HPDE6-E6E7 (cell line): ENCODE measurements around the gene KRR1.

Source experiments
- DNase-seq: peaks from one replicate; pipeline ENCODE4 v3.0.0; 2011; ENCODE audit warnings: missing footprints; ENCODE audit errors: extremely low spot score

The KRR1 gene

DNA sequence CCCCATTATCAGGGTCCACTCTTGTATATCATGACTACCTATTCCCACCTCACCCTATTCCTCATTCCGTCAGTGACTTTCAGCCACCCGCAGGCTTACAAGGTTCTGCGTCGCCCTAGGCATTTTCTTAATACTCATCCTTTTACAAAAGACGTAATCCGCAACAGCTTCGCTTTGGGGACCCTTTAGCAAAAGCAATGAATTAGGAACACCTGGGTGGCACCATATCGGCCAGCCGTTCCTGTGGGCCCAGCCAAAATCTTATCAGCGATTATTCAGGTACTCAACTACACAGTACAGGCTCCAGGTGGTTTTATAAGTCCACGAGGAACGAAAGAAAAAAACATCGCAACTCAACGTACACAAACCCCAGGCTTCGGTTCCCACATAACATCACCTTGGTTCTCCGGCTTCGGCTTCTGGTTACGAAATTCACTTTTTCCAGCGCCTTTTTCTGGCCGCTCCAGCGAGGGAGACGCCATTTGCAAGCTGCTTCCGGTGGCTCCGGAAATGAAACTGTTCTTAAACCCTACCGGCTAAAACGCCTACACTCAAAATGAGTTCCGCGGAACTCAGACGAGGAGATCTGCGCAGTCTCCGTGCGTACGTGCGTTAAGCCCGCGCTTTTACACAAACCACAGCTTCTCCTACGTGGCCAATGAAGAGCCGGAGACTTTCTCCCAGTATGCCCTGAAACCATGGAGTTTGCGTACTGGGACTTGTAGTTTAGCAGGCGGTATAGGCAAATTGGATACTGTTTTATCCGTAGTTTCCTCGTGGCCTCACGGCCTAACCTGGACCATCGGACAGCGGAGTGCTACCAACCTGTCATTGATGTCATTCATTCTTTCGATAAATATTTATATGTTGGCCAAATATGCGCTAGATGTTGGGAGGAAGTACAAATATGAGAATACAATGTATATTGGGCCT, at the start of gene KRR1:
Gene KRR1, minus strand, starts transcription at position 494 of the 933 bp plus-strand sequence. Its CDS starts 12 bp downstream, at position 482.
- peak; percentile 86 for DNase-seq

DNA sequence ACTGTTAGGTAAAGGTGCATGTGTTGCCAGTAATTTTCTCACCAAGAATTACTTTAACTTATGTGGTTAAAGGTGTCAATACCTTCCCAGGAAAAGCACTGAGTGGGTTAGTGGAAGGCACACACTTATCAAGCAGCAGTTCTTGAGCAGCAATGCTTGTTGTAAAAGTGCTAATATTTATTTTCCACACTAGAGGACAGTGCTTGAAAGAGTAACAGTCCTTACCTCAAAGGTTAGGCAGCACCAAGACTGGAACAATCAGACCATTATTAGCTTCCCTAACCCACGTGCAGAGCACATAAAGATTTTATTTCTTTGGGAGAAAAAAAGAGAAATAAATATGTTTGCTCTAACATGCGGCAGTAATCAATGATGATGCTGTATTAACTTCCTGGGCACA, 48.8 kb upstream of the KRR1 start:
- no peak for DNase-seq

DNA sequence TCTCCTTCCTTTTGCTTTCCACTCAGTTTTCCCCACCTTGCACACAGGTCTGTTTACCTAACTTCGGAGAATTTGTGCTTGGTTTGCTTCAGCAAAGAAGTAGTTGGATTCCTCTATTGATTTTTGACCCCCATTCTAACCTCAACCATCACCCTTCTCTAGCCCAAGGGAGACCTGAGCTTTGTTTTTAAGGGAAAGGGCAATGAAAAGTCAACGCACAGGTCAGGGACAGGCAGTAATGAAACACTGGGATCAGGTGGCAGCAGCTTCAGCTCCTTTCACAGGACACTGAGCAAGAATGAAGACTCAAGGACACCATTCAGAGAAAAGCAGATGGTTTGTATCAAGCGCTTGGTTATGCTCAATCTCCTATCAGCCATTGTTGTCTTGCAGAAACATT, 46.9 kb upstream of the KRR1 start:
- no peak for DNase-seq

DNA sequence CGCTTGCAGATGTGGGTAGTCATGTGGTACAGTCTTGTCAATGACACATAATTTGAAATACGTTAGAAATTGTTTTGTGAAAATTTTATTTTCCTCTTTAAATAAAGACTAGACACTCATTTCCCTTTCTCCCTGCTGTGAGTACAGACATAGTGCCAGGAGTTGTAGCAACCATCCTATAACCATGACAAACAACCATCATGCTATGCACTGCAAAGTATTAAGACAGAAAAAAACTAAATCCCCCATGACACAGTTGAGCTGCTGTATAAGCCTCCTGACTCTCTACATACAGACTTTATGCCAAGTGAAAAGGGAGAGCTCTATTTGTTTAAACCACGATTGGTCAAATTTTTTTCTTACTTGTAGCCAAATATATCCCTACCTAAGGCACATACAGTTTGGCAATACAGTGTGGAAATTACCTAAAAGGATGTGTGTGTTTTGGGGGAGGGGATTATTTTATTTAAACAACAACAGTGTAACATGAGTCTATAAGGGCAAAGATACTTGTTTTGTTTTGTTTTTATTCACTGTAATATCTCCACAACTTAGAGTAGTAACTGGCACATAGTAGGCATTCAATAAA, 45.0 kb upstream of the KRR1 start:
- DNase-seq: no peak

DNA sequence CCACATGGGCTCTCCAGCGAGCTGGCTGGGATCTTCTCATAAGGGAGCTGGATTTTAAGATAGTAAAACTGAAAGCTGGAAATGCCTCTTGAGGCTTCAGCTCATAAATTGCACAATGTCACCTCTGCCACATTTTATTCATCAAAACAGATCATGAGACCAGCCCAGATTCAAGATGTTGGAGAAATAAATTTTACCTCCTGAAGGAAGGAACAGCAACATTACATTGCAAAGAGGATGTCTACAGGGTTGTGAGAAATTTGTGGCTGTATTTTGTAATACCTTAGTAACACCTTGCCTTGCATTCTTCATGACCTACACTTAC, 43.1 kb upstream of the KRR1 start:
- no peak for DNase-seq

DNA sequence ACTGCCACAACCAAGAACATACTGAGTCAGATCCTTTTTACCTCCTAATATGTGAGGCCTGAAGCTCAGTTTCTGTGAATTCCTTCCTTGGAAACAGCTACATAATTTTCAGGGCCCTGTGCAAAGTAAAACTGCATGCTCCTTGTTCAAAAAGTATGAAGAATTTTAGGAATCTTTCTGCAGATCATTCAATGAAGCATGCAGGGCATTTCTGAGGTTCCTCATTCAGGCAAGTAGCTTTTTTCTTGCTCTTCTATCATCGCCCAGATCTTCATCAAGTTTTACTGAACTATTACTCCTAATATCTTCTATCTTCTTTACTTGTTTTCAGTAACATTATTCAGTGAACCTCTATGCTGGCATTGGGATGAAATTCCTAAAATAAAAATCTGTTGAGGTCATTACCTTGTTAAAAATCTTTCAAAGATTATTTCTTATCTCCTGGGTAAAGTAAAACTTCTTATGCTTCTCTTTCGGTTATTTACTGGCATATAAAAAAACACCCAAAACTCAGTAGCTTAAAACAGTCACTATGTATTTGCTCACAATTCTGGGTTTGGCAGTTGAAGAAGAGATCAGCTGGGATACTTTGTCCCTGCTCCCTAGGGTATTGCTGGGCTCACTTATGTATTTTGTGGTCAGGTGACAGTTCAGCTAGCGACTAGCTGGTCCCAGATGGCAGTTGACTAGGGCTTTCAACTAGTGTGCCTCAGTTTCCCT, 42.6 kb upstream of the KRR1 start:
- no peak for DNase-seq

DNA sequence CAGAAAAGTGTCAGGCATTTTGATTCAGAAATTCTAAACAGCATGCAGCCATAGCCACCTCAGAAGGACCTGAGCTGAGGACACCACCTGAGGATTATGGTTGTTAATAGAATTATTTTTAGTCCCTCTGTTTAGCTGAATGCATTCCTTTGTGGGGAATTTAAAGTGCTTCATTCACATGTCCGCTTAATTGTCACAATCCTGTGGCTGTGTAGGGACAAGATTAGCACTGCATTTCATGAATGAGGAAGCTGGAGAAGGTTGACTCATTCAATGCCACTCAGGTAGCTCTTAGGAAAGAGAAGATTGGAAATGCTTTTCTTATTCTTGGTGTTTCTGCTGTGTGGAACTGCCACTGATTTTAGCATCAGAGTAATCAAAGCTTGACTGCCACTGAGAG, 42.0 kb upstream of the KRR1 start:
- DNase-seq: no peak

DNA sequence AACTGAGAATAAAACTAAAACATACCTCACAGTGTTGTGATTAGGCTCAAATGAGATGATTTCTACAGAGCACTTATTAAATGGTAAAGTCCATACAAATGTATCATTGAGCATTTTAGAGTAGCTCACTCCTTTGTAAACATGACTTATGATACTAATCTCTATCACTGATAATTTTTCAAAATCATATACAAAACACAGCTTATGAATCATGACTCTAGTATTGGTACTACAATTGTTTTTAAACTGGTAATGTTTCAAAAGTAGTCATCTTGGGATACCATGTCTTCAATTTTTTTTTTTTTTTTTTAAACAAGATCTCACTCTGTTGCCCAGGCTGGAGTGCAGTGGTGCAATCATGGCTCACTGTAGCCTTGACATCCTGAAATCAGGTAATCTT, 40.1 kb upstream of the KRR1 start:
- no peak for DNase-seq

DNA sequence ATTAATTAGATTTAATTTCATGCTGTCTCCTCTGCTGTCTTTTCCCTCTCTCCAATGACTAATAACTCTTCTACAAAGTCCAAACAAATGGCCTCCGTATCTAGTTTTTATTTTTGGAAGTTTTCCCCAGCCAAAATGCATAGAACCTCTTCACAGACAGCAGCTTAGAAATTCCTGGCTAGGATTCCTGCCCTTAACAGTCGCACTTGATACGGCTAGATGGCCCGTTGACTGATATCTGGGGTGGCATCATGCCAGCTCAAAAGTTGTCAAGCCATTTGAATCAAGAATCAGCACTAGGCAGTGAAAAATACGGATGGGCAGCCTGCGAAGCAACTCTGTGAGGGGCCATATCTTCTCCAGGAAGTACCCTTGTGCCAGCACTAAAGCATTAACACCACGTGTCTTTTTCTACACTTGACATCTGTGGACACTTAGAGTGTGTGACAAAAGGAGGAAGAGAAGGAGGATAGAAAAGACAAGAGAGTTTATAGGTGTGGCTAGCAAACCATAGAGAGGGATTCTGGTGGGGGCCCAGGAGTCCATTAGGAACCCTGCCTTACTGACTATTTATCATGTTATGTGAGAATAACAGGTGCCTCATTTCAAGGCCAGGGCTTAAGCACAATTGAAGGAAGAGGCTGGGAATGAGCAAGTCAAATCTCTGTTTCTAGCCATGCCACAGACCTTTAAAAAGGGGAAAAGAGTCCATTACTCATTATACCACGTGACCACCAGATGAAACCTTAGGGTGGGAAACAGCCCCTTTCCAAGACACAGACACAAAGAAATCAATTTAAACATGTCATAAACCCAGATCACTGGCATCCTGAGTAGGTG, 39.2 kb upstream of the KRR1 start:
- DNase-seq: no peak

DNA sequence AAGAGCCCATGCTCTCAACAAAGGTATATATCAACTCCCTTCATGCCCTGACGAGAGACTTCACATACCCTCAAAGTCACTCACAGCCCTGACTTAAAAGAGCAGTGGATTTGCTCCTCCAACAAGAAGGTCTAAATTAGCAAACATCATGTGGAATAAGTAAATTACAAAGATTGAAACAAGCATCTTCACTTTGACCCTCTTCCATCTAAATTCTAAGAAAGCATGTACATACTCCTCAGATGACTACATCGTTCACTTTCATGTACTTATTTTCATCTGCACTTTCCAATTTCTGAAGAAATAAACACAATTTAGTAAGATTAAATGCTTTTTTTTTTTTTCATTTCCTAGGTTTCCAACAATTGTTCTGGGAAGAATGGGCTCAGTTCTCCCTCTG, 38.6 kb upstream of the KRR1 start:
- DNase-seq: no peak

DNA sequence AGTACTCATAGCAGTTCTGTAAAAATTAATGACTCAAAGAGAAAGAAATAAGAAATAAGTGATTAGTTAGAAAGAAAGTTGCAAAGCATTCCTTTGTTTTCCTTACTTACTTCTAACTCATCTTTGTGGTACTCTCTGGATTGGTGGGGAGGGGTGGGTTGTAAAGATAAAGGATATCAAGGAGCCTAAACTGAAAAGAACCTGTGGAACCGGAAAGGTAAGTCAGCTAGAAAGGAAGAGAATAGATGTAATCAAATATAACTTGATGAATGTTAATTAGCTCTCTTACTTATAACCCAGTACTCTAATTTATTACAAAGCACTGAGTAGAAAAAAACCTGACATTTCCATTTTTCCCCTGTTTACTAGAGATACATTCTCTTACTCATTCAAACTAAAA, 37.5 kb upstream of the KRR1 start:
- DNase-seq: no peak

DNA sequence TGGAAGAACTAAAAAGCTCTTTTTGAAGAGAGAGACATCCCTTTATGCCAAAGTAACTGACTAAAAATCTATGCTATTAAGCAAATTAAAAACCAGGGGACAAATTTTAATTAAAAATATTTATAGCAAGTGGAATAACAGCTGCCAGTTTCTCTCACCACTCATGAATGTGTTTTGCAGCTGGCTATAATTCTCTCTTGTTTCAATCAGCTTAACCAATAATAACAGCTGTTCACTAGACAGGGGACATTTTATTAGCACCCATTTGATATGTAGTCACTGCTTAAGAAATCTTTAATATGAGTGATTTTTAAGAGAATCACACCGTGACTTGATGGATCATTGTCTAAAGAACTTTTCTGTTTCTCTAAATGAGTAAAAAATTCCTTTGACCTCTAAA, 34.2 kb upstream of the KRR1 start:
- no peak for DNase-seq

DNA sequence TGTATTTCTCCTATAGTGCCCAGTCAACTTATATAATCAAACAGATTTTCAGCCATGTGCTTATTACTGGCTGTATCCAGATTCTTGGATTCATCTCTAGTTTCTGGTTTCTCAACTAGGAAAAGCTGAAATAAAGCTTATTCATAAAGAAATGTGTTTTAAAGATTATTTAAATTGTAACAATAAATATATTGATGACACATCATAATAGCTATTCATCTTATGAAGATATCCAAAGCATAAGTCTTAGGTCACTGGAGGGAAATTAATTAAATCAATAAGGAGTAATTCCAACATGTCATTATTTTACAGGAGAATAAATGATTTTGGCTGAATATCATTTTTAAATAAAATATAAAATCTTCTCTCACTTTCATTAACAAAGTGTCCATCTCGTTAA, 32.1 kb upstream of the KRR1 start:
- DNase-seq: no peak

DNA sequence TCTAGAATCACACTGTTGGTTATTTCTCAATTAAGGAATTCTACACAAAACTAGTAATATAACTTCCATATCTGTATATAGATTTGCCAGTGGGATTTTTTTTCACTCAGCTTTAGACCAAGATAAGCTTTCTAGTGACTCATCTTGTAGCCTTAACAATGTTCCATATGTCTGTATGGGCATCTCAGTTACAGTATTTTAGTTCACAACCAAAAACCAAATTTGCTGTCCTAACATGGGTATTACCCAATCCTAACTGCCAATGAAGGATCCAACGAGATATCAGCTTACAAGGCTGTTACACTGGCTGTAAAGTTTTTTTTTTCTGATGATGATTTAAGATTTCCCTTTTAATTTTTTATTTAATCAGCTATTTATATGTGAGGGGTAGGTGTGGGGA, 31.5 kb upstream of the KRR1 start:
- no peak for DNase-seq

DNA sequence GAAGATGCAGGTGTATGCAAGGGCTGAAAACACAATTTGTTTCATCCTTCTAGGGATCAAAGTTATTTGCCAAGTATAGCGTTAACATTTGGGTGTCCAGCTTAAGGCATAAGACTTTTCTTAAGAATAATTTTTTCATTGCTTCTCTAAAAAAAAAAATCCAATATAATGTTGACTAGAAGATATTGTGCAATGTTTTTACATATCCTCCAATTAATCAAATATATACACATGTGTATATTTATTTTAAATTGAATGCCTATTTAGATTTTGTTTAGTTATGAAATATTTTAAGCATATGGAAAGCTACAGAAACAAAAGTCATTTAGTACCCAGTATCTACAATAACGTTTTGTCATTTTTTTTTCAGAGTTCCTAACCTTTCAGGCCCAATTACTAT, 28.5 kb upstream of the KRR1 start:
- no peak for DNase-seq

DNA sequence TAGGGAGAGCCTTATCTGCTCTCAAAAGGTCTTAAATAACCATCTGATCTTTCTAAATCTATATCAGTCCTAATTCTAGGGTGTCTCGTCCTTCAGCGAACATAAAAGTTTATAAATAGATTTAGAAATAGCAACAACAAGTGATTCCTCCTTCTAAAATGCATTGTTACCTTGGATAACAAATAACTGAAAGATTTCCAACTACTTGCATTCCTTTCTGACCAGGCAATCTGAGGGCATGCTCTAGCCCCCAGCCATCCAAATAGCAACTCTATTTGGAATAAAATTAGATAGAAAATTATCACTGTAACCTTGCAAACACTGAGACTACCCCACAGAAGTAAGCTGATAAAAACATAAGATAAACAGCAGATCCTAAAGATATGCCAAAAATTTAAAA, 21.8 kb upstream of the KRR1 start:
- DNase-seq: no peak

DNA sequence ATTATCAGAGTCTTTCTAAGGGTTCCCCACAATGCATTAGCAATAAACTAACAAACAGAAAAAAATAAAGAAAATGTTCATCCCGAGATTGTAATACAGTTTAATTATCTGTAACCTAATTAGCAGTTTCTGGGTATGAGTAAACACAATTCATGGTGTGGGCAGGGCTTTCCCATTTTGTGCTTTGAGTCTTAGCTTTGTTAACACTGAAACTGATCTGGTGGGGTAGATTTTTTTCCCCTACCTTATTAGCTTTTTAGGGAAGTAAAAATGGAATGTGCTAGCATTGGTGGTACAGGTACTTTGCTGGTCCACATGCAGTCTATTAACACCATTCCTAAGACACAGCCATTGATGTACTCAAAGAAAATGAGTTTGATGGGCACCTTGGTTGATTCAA, 18.4 kb upstream of the KRR1 start:
- DNase-seq: no peak

DNA sequence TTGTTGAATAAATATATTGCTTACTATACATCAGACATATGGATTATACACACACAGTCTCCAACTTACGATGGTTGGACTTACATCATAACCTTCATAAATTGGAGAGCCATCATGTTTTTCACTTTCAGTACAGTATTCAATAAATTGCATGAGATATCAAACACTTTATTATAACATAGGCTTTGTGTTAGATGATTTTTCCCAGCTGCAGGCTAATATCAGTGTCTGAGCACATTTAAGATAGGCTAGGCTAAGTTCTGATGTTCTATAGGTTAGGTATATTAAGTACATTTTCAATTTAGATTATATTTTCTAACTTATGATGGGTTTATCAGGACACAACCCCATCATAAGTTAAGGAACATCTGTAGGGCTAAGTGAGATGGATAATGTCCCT, 17.9 kb upstream of the KRR1 start:
- DNase-seq: no peak

DNA sequence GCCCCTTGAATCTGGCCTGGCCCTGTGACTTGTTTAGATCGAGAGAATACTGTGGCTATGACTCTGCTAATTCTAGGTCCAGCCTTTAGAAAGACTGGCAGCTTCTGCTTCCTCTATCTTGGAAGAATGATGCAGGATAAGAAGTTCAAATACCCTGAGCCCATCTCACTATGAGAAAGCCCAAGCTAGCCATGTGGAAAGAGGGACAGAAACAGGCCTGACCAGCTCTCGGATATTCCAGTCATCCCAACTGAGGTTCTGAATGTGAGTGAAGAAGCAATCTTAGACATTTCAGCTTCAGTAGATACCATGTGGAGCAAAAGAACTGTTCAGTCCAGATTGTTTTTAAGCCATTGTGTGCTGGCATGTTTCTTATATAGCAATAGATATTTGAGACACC, 17.3 kb upstream of the KRR1 start:
- DNase-seq: no peak

DNA sequence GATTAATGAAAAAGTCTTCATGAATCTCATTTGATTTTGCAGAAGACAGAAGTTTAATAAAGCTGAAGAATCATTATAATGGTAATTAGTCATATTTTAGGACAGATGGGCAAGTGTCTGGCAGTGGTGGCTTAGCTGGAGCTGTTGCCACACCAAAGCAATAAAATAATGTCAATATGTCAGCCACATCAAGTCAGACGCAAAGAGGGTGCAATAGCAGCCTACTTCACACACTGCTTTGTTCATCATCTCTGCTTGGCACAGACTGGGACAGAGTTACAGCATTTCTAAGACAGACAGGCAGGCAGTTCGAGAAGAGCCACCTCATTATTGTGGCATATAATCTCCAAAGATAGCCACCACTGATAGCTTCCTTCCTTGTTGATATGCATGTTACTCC, 16.9 kb upstream of the KRR1 start:
- no peak for DNase-seq

DNA sequence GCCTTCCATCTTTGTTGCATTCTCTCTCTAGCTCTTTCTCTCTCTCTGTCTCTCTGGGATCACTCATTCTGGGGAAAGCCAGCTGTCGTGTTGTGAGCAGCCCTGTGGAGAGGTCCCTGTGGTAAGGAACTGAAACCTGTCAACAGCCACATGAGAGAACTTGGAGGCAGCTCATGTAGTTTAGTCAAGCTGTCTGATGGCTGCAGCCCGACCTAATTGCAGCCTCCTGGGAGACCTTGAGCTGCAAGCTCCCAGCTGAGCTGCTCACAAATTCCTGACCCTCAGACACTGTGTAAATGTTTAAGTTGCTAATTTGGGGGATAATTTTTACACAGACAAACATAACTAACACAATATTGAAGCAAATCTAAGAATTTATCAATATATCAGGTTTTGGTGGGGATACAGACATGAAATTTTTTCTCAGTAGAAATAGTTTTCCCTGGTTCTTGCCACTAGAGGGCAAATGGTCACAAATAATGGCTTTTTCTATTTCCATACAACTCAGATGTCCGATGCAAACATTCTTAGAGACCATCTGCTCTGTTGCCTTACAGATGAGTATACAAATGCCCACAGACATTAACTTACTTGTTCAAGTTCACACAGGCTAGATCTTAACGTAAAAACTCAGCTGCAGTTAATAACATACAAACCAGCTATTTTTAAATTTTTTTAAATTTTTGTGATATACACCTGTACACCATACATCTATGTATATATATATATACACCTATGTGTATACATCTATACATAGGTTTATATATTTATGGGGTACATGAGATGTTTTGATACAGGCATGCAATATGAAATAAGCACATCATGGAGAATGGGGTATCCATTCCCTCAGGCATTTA, 15.5 kb upstream of the KRR1 start:
- DNase-seq: peak; percentile 5
